Progenitor cell of endocrine pancreas (in vitro differentiated cells): ENCODE results near the gene CLIC1. TPM values are rescaled to one million over a fixed set of nuclear protein-coding genes. Genes with fewer than 3 reads are reported as not detected.
"Not testable (repeated sequence)": the region's sequence is repeated elsewhere in the genome, so short reads cannot be mapped to it uniquely, and the experiment has no call there.

Experiments
- DNase-seq: peaks from one replicate; pipeline ENCODE4 v3.0.0; 2021; ENCODE audit warnings: low spot score; ENCODE audit not compliant: unreplicated experiment
- H3K27ac Mint-ChIP-seq: 2 replicates; pipeline ENCODE4 v1.8.0; 2021; ENCODE audit warnings: mild to moderate bottlenecking, moderate library complexity, mixed read lengths
- H3K27me3 Mint-ChIP-seq: 2 replicates; pipeline ENCODE4 v1.8.0; 2021; ENCODE audit warnings: mixed read lengths
- H3K36me3 Mint-ChIP-seq: 2 replicates; pipeline ENCODE4 v1.8.0; 2022; ENCODE audit warnings: mixed read lengths; ENCODE audit not compliant: insufficient read depth
- H3K4me1 Mint-ChIP-seq: 2 replicates; pipeline ENCODE4 v1.8.0; 2021; ENCODE audit warnings: low read depth, mixed read lengths
- H3K4me3 Mint-ChIP-seq: 2 replicates; pipeline ENCODE4 v1.8.0; 2021; ENCODE audit warnings: low read depth, mild to moderate bottlenecking, moderate library complexity, mixed read lengths
- H3K9me3 Mint-ChIP-seq: 2 replicates; pipeline ENCODE4 v1.8.0; 2021; ENCODE audit warnings: low read depth, mixed read lengths
- CTCF ChIP-seq: fragments of 200-600 bp; sonication (generic); IDR thresholded peaks from one replicate; pipeline ENCODE4 v1.5.0; 2021; ENCODE audit warnings: antibody characterized with exemption, mild to moderate bottlenecking; ENCODE audit not compliant: unreplicated experiment
- total RNA-seq: library from RNA; stranded (reverse); gene quantifications from 2 replicates; pipeline ENCODE4 v1.2.1, GENCODE V29; 2021

Gene CLIC1
- total RNA-seq, 1 donor from 2014 or later, result 275 TPM

- peak overlapping the region; percentile 88 for H3K27ac Mint-ChIP-seq
- TF ChIP-seq CTCF, result no peak
- no peak for DNase-seq
Measured at GRCh38 chr6:31713991-31714684, 22.2 kb downstream of the CLIC1 start.

GRCh38 chr6:31713465-31713864 lies 22.9 kb downstream of the CLIC1 start:
- peaks cover 27% of the 10 kb centered on the region for H3K4me1 Mint-ChIP-seq
- TF ChIP-seq CTCF, result no peak
- H3K36me3 Mint-ChIP-seq, result no peaks in the 10 kb centered on the region
- H3K27ac Mint-ChIP-seq, result no peak overlapping the region
- peaks cover 11% of the 10 kb centered on the region for H3K27me3 Mint-ChIP-seq
- no peak overlapping the region for H3K4me3 Mint-ChIP-seq
- DNase-seq, result no peak
- no peaks in the 10 kb centered on the region for H3K9me3 Mint-ChIP-seq

More at GRCh38 chr6:31713991-31714684, 22.2 kb downstream of the CLIC1 start:
- Mint-ChIP-seq H3K4me1 (peaks cover 32% of the 10 kb centered on the region), H3K9me3 (no peaks in the 10 kb centered on the region), H3K27me3 (peaks cover 11% of the 10 kb centered on the region), H3K36me3 (no peaks in the 10 kb centered on the region), H3K4me3 (no peak overlapping the region)

DNA sequence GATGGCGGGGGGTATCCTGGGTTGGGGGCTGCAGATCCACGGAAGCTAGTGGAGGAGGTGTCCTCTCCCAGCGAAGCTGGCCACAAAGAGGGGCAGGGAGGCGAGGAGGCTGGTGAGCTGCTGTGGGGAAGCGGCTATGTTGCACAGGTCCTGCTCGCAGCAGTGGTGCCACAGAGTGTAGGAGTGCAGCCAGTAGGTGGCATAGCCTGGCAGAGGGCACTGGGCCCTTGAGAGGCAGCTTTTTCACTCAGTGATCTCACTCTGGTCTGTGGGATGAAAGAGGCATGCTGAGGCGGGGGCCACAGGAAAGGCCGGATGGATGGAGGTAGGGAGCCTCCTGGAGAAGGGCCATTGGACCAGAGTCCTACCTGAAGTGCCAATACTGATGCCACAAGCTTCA lies 24.0 kb downstream of the CLIC1 start:
- H3K4me1 Mint-ChIP-seq, result peaks cover 16% of the 10 kb centered on the region
- H3K9me3 Mint-ChIP-seq, result no peaks in the 10 kb centered on the region
- no peak overlapping the region for H3K27ac Mint-ChIP-seq
- no peak for TF ChIP-seq CTCF
- DNase-seq, result no peak
- peaks cover 11% of the 10 kb centered on the region for H3K27me3 Mint-ChIP-seq
- no peaks in the 10 kb centered on the region for H3K36me3 Mint-ChIP-seq
- no peak overlapping the region for H3K4me3 Mint-ChIP-seq

DNA sequence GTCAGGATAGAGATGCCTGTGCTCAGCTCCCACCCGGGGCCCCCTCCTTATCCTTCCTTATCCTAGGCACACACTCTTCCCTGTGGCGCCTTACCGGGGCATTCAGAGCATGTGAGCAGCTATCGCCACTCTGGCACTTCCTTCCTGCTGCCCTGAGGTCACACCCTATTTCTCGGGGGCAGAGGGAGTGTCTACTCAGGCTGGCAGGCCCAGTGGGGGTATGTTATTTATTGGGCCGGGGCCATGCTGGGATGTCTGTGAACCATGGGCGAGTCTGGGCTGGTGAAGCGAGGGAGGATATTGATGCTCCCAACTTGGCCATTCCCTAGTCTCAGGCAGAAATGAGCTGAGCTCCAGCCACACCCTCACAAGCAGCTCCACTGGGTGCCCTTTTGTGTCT lies 25.1 kb downstream of the CLIC1 start:
- H3K4me3 Mint-ChIP-seq, result no peak overlapping the region
- no peak for TF ChIP-seq CTCF
- peaks cover 15% of the 10 kb centered on the region for H3K4me1 Mint-ChIP-seq
- no peak for DNase-seq
- H3K9me3 Mint-ChIP-seq, result no peaks in the 10 kb centered on the region
- H3K27me3 Mint-ChIP-seq, result peaks cover 11% of the 10 kb centered on the region
- no peaks in the 10 kb centered on the region for H3K36me3 Mint-ChIP-seq
- H3K27ac Mint-ChIP-seq, result no peak overlapping the region

- Mint-ChIP-seq H3K9me3 (no peaks in the 10 kb centered on the region), H3K27ac (no peak overlapping the region), H3K4me1 (peaks cover 15% of the 10 kb centered on the region), H3K4me3 (no peak overlapping the region), H3K27me3 (peaks cover 11% of the 10 kb centered on the region), H3K36me3 (no peaks in the 10 kb centered on the region)
- TF ChIP-seq CTCF, result no peak
- DNase-seq, result no peak
Measured at GRCh38 chr6:31710523-31711219, 25.7 kb downstream of the CLIC1 start.

- peaks cover 12% of the 10 kb centered on the region for H3K4me1 Mint-ChIP-seq
- H3K27me3 Mint-ChIP-seq, result peaks cover 11% of the 10 kb centered on the region
- not testable (repeated sequence) for H3K4me3 Mint-ChIP-seq, H3K27ac Mint-ChIP-seq, H3K36me3 Mint-ChIP-seq, DNase-seq, H3K9me3 Mint-ChIP-seq
Measured at GRCh38 chr6:31709157-31709556, 27.2 kb downstream of the CLIC1 start.
